Measurements from ENCODE around the gene ADAMTS15.

DNA sequence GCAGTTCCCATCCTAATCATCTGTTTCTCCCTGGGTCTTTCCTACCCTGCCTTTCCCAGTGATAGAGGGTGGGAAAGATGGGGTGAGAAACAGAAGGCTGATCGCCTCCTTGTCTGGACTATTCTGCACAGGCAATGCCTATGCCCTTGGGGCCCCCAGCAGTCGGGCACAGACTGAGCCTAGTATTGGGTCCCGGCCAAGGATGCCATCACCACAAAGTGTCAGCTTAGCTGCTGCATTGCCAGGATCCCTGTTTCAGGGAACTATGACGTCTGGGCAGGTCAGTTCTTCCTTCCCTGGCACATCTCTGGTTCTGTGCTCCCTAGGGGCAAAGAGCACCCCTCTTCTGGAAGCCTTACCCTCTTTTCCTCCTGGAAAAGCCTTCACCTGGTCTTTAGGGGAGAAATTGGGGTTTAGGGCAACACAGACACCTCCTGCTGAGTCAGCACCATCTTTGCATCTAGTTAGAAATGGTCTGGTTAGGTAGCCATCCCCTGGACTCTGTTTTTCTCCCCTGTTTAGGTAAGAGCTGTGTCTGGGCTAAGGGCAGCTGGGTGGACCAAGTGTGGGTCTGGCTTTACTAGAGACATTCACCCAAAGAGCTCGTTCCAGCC, 22.1 kb upstream of the ADAMTS15 start:
- TF ChIP-seq, protein P1, sequence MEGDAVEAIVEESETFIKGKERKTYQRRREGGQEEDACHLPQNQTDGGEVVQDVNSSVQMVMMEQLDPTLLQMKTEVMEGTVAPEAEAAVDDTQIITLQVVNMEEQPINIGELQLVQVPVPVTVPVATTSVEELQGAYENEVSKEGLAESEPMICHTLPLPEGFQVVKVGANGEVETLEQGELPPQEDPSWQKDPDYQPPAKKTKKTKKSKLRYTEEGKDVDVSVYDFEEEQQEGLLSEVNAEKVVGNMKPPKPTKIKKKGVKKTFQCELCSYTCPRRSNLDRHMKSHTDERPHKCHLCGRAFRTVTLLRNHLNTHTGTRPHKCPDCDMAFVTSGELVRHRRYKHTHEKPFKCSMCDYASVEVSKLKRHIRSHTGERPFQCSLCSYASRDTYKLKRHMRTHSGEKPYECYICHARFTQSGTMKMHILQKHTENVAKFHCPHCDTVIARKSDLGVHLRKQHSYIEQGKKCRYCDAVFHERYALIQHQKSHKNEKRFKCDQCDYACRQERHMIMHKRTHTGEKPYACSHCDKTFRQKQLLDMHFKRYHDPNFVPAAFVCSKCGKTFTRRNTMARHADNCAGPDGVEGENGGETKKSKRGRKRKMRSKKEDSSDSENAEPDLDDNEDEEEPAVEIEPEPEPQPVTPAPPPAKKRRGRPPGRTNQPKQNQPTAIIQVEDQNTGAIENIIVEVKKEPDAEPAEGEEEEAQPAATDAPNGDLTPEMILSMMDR (conservative IDR thresholded peaks at IDR 0.05; ENCODE audit: low read length): no peak
- no peak for TF ChIP-seq EZH2phosphoT487 (IDR thresholded peaks at IDR 0.05; ENCODE audit: borderline replicate concordance, low read depth, low read length)
